T47D (cell line): ENCODE results near the gene LSS.

Experiments
- DNase-seq, 2 experiments: peaks; one replicate each; pipeline versions ENCODE4 v3.0.0 to v3.0.0-alpha.2; 2011 to 2012; ENCODE audit warnings: low read depth in 1 of 2, low spot score in 1 of 2
- JUND ChIP-seq: IDR thresholded peaks from 2 replicates; pipeline ENCODE4 v1.6.1; 2012; ENCODE audit warnings: low read depth
- in situ Hi-C: cut with HindIII; loops from 2 replicates; pipeline ENCODE4 v1.10.0; 2016; ENCODE audit warnings: low sequenced_read_pairs, low pct_unique_long_range_greater_than_20kb

LSS gene

DNA sequence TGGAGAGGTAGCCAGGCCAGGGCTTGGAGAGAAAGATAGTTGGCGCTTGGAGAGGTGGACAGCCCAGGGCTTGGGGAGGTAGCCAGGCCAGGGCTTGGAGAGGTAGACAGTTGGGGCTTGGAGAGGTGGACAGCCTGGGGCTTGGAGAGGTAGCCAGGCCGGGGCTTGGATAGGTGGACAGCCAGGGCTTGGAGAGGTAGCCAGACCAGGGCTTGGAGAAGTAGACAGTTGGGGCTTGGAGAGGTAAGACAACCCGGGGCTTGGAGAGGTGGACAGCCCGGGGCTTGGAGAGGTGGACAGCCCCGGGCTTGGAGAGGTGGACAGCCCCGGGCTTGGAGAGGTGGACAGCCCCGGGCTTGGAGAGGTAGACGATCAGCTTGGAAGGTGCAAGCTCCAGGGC is 7.7 kb downstream of the LSS start:
- TF ChIP-seq JUND: no peak
- in situ Hi-C loops: no loop called here
- no peak for DNase-seq

GRCh38 chr21:46220275-46220810 is 8.2 kb downstream of the LSS start:
- TF ChIP-seq JUND: no peak
- no peak for DNase-seq
- in situ Hi-C loops: no loop called here

DNA sequence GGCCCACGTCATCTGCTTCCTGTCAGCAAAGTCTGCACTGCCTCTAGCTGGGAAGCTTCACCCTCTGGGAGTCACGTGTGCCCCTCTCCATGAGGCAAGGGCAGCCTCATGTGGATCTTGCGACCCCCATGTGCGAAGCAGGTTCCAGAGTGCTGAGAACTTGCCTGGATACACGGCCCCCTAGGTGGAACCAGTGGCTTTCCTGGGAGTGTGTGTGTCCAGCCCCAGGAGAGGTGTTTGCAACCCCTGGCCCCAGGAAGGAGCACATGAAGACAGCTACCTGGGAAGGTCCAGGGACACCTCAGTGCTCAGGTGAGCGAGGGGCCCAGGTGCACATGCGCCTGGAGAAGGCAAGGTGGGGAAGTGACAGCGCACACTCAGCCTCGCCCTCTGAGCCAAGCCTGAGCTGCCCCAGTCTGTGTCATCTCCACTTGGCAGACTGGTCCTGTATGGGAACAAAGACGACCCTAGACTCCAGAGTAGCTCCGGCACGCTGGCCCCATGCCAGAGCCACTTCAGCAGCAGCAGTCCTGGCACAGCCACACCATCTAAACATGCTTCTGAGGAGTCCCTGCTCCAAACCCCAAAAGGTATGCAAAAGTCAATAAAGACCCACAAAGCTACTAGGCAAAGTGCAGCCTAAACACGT is 8.9 kb downstream of the LSS start:
- no peak for DNase-seq
- in situ Hi-C loops: no loop called here

GRCh38 chr21:46218906-46219590 is 9.5 kb downstream of the LSS start:
- in situ Hi-C loops: no loop called here
- no peak for TF ChIP-seq JUND
- no peak for DNase-seq

More for the DNA sequence above, 8.9 kb downstream of the LSS start:
- TF ChIP-seq JUND: no peak

- in situ Hi-C loops: no loop called here
- no peak for DNase-seq
- no peak for TF ChIP-seq JUND
These were observed 10.9 kb downstream of the LSS start for GRCh38 chr21:46217511-46218196.

- no peak for TF ChIP-seq JUND
- in situ Hi-C loops: no loop called here
- DNase-seq: no peak
These were observed 12.3 kb downstream of the LSS start for GRCh38 chr21:46216132-46216747.

DNA sequence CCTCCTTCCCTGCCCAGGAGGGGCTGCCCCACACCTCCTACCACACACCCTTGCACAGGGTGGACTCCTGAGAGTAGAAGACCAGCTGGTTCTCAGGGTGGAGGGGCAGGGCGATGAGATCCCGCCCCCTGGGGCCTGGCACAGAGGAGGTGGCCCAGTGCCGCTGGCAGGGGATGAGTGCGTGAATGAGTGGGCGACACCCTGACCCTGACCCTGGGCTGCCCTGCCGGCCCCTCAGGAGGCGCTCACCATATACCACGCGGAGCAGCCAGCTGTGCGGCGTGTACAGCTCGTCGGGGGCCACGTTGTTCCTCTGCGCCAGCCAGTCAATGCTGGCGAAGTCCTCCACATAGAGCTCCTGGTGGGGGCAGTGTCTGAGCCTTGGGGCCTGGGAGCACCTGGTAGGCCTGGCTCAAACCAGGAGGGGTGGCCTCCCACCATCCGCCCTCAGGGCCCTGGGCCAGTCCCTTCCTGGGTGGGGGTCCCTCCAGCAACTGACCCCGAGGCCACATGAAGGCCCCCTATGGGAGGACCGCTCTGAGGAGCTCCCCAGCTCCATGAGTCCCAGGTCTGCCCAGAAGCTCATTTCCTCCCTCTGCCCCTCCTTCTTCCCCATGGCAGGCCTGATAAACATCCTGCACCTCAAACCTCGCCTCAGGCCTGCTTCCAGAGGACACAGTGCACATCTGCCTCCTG is 13.0 kb downstream of the LSS start:
- no peak for TF ChIP-seq JUND

GRCh38 chr21:46214478-46215340 is 13.9 kb downstream of the LSS start:
- TF ChIP-seq JUND: no peak
- in situ Hi-C loops: no loop called here
- DNase-seq: no peak

More for the DNA sequence above, 13.0 kb downstream of the LSS start:
- DNase-seq: no peak
- in situ Hi-C loops: no loop called here

DNA sequence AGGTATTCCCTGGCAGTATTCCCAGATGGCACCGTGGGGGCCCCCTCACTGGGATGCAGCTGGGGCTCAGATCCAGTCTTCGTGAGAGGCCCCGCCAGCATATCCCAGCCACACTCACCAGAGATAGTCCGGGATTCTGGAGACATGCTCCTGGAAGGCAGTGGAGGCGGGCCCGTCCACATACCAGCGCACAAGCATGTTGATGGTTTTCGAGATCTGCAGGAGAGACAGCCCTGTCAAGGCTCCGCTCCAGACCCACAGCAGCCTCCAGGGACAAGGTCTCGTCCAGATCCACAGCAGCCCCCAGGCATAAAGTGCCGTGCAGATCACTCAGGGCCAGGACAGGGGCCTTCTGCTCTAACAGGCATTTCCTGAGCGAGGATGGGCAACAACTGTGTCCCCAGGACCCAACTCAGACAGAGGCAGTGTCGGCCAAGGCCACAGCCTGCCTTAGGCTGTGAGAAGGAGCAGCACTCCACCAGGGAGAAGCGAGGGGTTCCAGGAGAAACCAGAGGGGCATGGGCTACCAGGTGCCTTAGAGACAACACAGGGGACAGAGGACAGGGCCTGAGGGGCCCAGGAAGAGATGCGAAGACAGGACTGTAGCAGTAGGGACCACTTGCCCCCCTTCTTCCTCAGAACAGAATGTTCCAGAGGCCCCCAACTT is 14.8 kb downstream of the LSS start:
- in situ Hi-C loops: no loop called here
- no peak for DNase-seq
- TF ChIP-seq JUND: no peak

DNA sequence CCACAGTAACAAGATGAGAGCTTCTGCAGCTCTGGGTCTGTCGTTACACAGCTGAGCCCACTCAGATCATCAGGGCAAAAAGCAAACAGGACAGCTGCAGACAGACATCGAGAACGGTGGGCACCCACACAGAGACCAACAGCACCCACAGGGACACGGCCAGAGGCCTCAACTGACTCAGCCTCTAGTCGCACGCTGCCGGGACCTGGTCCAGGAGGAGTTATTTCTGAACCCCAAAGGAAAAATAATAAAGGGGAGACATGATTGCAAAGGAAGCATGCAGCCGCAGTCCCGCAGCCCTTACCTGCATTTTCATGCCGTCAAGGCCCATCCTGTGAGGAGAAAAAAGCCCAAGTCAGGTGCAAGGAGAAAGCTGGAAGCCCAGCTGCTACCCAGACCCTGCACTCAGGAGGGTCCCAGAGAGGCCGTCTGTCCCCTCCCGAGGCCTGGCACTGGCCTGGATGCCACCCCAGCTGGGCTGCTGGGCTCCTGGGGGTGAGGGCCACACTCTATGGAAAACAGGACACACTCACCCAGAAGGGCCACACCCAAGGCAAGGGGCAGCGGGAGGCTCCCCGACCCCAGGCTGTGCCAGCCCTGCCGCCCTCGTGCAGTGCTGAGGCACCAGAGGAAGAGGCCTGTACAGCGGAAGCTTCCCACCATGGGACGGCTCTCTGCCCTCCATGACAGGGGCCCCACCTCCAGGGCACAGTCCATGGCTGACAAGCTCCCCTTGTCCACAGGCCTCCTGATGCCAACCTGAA is 15.7 kb downstream of the LSS start:
- no peak for DNase-seq
- no peak for TF ChIP-seq JUND
- in situ Hi-C loops: no loop called here
